GM21717 (cell line): Measurements from ENCODE around the gene EIF4EBP2.

Experiments used
- ATAC-seq: cut with Tn5 transposase; IDR thresholded peaks from one replicate; pipeline ENCODE4 v1.9.1; 2021; ENCODE audit warnings: mild to moderate bottlenecking, moderate library complexity; ENCODE audit not compliant: unreplicated experiment

EIF4EBP2 gene

DNA sequence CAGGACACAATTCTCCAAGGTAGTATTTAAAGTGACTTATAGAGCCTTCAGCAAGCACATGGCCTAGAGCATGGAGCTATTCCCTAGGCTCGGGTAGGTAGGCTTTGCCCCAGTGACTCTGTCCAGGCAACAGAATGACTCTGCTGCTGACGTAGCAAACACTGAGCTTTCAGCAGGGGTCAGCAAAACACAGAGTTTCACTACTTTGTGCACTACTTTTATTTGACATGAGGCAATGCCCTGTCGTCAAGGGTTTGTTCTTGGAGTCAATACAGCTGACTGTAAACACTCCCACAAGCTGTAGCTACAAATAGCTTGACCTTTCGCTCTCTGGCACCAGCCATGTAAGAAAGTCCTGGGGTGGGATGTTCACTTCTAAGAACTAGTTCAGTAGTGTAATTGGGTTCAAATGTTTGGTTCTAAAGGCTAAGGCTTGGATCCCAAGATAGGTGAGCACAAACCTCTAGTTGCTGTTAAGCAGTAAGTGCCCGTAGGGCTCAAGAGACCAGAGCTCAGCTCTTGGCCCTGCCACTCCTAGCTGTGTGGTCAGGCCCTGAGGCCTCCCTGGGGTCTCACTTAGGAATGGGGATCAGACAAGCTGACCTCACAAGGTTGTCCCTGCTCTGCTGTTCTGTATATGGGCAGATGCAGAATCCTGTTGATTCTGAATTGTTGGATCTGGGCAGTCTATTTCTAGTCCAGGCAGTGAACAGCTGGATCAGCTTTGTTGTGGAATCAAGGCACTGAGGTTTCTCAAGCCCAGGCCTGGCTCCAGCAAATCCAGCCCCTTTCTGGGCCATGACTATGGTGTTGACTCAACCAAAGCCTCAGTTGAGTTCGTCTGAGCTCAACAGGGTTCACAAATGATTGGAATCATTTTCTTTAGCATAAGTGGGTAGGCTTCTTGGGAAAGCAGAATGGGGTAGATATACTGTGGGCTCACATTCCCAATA, 26.8 kb downstream of the EIF4EBP2 start:
- no peak for ATAC-seq

DNA sequence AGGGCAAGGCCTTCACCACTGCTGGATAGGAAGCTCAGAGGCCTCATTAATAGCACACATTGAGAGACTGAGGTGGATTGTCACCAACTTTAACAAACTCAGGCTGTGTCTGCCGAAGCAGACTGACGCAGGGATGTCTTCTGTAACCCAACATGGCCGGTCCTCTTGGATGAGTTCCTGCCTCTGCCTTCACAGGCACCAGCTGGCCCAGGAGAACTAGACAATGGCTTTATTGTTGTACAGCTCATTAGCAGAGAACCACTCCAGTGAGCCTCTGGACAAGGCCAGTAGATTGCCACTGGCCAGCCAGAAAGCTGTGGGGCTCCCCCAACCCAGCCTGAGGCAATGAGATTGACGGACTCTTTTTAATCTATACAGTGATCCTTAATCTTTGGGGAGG, 28.2 kb downstream of the EIF4EBP2 start:
- no peak for ATAC-seq

DNA sequence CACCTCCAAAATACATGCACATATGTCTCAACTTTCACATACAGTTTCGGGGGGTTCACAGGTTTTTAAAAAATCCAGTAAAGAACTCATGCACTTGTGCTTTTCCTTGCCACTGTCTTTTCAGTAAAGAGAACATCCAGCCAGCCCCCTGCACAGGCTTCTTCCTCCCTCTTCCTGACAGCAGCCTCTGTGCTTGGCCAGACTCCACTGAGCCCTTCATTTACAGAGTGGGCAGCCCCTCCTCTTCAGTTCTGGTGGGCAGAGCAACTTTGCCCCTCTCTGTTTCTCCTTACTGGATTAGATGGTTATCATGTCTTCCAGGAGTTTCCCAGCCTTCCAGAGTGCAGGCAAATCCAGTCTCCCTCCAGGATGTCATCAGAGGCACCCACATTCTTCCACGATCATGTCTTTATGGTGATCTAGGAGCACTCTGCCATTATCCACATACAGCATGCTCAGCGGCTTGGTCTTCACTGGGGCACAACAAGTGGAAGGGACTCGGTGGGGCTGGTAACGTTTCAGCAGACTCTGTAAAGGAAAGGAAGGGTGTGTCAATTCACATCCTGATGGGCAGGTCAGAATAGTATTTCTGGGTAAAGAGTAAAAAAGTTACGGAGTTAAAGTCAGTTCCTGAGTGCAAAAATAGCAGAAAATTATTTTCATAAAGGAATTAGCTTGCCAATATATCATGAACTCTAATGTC, 28.8 kb downstream of the EIF4EBP2 start:
- ATAC-seq, result no peak

DNA sequence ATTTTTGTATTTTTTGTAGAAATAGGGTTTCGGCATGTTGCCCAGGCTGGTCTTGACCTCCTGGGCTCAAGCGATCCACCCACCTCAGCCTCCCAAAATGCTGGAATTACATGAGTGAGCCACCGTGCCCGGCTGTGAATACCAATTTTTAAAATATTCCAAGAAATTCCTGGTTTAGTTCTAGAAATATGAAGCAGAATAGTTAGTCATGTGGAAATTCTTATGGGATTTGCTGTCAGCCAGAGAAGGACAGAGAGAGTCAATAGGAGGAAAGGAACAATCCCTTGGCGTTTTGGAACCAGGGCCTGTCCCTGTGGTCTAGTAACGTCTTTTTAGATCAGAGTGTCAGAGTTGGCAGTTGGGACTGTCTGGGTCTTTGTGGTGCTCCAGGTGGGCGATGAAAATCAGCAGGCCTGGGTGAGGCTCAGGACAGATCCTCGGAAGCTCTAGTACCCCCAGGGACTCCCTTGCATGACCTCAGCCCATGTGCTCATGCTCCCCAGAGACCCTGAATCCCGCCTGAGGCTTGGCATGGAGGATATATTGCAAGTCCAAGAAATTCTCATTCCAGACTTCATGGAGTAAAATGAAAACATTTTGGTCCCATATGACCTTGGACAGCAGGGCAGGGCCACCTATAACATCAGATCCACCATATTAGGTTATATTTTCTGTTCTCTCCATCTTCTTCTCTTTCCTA, 29.8 kb downstream of the EIF4EBP2 start:
- no peak for ATAC-seq

DNA sequence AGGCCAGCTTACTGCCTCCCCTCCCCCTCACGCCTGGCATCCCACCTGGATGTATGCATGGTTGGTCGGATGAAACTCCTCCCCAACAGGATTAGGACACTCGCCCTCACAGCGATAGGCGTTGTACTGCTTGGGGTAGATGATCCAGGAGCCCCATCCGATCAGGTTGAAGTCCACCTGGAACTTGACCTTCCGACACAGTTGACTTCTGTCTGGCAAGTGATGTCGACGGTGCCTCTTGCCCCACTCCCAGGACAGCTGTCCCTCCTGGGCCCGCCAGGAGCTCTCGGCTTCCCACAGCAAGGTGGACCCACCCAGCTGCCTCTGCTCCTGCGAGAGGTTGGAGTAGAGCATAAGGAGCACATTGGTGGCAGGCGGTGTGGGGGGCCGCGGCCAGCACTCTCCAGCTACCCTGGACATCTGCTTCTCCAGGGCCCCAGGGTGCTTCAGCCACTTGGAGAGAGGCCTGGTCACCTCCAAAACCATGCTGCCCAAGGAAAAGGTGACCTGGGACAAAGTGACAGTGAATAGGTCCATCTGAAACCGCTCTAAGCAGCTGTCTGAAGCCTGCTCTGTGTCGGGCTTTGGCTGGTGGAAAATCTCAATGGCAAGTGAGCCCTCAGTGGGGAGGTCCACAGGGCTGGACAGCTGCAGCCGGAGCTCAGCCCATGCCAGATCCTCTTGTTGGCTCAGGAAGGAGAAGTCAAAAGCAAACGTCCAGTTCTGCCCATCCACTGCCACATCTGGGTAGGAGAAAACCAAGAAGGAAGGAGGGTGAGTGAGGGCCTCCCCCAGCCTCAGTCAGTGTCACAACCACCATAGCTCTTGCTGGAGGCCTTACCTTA, 31.5 kb downstream of the EIF4EBP2 start:
- ATAC-seq, result no peak

DNA sequence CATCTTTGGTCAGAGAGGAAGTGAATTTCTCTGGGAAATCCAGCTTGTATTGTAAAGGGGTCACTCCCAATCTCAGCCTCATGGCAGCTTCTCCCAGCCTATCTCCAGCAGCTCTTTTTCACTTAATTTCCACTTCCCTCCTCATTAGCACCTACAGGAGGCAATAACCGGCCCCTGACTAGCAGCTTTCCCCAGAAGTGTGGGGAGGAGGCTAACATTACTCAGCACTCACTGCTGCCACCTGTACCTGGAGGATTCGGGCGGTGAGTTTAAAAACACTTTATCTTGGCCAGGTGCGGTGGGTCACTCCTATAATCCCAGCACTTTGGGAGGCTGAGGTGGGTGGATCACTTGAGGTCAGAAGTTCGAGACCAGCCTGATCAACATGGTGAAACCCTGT, 33.8 kb downstream of the EIF4EBP2 start:
- ATAC-seq, result no peak

DNA sequence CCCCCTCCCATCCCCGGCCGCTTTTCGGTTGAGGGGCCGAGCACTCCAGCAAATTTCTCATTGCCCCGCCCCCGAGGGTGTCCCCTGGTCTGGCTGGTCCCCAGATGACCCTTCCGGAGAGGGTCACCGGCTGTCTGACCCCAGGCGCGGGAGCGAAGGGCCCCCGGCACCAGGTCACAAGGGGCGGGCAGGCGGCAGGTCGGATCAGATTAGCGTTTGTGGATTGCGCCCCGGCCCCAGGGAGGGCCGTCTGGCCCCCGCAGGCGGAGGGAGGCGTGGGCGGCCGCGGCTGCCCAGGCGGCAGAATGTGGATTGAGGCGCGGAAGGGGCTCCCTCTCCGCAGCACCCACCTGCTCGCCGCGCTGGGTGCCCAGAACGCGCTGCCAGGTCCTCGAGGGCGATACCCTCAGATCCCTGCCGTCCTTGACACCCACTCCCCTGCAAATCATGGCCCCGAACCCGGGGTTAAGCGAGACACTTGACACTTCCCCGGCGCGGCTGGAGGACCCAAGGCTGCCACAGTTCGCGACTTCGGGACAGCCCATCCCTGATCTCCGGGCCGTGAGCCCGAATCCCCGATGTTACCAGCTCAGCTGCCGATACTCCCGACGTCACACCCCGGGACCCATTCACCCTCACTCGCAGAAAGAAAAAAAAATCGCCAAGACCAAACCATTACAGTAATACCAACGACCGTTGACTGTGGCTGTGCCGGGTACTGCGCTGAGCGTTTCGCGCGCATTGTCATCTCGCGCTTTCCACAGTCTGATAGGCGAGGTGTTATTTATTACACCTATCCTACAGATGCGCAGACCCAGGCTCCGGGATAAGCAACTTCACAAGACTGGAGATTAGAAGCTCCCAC, 36.6 kb downstream of the EIF4EBP2 start:
- no peak for ATAC-seq

DNA sequence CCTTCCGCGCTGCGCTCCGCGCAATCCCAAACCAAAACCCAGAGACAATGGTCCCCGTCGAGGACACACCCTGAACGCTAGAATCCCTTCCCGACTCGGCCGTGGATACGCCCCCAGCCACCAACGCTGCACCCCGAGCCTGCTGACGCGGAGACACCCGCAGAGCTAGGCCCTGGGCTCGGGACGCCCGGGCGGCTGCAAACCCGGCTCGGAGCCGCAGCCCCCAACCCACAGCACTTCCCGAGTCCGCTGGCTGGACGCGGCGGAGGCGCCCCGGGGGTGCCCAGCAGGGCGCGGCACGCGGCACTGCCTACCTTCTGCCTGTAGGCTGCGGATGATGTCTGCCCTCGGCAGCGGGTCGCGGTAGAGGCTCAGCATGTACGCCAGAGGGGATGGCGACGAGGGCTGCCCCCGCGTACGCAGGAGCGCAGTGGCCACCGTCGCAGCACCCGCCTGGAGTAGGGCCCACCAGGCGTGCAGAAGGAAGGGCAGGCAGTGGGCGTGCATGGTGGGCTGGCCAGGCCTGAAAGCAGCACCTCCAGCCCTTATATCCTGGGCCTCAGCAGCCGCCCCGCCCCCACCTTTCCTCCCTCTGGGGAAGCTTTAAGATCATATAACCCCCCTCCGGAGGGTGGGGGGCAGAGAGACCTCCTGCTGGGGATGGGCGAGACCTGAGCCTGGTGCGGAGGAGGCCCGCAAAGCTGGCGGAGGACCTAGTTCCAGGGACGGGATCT, 37.4 kb downstream of the EIF4EBP2 start, which contains the start of gene NODAL:
Gene NODAL (minus strand): TSS at position 521 of the 734 bp plus-strand sequence. CDS start 14 bp downstream, at position 507.
- no peak for ATAC-seq

DNA sequence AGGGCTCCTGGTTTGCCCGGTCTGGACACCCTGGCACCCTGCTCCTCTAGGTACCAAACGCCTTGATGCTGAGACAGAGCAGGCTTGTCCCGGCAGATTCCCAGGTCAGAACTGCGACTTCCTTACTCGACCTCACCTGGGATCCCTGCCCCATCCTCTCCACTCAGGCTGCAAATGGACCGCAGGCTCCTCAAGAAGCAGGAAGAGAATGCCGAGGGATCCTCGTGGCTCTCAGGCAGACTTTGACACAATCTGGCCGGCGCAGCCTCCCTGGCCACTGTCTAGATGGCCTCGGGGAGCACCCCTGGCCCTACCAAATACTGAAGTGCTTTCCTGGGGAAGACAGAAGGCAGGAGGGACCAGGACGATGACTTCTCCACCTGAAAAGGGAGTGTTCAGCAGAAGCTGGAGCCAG, 38.0 kb downstream of the EIF4EBP2 start:
- ATAC-seq, result no peak

DNA sequence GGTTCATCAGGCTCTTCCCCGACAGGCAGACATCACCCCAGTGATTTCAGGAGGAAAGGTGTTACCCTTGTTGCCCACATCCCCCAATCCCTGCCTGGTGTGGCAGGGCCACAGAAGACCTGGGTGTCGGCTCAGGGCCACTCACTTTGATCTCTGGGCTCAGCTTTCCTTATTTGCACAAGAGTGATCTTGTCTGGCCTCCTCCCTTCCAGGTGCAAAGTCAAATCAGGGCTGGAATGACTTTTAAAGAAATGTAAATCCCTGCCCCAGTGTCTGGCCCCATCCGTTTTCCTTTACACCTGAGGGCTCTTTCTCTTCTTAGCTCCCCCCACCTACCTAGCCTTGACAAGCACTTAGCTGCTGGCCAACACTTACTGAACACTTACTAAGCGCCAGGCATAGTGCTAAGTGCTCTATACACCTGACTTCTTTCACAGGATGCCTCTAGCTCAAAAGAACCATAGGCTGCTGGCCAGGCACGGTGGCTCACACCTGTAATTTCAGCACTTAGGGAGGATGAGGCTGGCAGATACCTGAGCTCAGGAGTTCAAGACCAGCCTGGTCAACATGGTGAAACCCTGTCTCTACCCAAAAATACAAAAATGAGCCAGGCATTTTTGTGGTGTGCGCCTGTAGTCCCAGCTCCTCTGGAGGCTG, 38.5 kb downstream of the EIF4EBP2 start:
- ATAC-seq, result no peak

DNA sequence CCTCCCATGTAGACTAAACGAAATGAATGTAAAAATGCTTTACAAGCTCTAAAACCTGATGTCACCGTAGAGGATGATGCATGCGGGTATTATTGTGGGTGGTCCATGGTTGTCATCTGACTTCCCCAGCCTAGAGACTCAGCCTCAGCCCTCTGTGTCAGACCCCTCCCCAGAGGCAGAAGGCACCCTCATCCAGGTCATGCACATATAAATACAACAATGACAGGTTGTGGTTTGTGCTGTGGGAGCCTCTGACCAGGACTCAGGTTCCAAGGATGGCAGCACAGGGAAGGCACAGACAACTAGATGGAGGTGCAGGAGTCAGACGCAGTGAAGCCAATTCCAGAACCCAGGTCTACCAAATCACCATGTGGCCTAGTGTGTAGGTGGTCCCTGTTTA, 40.8 kb downstream of the EIF4EBP2 start:
- no peak for ATAC-seq

DNA sequence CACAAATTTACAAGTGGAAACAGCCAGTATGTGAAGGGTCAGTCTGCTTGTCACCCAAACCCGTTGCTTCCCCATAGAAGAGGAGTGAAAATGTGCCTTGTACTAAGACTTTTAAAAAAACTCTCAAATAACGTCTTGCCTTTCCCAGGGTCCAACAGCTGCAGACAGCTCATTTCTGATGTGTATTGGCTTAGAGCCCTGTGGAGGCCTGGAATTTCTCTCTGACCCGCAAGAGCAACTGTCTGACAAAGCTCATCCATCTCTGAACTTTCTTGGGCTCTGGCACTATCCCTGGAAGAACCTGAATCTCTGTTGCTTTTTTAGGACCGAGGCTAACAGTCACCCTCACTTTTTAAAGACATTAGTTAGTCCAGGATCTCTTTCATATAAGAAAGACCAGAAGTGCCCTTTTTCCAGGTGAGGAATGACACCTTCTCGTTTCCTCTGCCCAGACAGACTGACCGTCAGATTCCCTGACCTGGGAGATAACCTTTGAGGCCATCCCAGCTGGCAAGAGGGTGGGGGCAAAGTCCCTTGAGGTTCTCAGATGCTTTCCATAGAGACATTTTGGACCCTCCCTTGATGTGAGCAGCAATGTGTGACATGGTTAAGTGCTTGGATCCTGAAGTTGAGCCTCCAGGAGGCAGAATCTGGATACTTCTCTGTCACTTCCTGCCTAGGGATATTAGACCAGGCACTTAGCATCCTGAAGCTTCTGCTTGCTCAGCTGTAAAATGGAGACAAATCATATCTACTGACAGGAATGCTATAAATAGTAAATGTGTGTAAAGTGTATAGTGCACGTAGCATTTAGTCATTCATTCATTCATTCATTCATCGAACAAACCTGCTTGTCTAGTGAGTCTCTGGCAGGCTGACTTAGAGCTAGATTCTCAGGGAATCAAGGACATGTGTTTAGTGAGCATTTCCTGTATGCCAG, 42.0 kb downstream of the EIF4EBP2 start:
- ATAC-seq, result no peak

DNA sequence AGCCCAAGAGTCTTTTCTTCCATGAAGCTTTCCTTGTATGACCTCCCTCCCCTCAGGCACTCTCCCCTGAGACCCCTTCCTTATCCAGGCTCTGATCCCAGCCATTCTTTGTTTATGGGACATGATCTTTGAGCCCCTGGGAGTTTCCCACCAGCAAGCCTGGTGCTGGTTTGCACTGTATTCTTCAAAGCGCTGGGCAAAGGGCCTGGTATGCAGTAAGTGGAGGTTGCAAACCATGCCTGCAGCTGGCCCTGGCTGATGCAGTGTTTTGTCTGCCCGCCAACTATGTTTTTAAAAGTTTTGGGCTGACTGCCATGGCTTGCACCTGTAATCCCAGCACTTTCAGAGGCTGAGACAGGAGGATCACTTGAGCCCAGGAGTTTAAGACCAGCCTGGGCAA, 44.3 kb downstream of the EIF4EBP2 start:
- no peak for ATAC-seq

DNA sequence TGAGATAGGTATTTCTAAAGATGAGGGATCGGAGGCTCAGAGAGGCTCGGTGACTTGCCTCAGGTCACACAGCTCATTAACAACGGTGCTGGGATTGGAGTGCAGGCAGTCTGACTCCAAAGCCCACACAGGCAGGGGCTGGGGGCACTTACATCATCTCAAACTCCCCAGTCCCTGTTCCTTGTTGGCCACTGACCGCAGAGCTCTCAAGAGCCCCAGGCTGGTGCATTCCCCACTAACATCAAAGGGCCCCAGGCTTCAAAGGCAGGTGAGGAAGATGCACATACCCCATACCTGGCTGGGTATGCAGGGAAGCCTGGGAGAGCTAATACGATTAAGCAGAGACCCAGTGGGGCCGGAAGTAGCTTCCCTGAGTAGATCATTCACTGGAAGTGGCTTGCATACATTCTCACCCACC, 51.3 kb downstream of the EIF4EBP2 start:
- ATAC-seq, result no peak

DNA sequence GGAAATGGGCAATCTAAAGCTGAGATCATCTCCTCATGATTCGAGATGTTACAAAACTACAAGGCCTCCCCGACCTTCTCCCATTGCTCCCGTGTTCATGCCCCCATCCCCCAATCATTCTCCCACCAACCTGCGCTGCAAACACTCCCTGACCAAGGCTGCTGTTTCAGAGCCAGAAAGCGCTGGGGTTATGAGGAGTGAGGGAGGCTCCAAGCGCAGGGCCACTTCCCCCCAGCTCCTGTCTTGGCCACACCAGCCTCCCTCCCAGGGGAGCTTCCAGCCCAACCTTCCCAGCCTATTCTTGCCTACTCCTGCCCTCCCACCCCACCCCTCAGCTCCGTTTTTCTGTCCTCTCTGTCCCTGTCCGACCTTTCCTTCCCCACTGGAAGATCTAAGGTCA, 52.2 kb downstream of the EIF4EBP2 start:
- no peak for ATAC-seq

DNA sequence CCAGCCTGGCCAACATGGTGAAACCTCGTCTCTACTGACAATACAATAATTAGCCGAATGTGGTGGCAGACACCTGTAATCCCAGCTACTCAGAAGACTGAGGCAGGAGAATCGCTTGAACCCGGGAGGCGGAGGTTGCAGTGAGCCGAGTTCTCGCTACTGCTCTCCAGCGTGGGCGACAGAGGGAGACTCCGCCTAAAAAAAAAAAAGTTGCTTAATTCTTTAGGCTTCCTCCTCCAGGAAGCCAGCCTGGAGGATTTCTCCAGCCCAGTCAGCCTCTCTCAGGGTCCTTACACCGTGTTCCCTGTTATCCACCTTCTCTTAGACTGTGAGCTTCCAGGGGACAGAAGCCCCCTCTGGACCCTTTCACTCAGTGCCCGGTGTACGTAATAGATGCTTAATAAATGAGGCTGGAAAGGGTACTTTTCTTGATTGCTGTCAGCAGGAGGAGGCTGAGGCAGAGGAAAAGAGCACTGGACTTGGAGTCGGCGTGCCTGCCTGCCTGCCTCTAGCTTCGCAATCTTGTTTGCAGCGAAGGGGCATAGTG, 53.9 kb downstream of the EIF4EBP2 start:
- no peak for ATAC-seq
